ENCODE data around the gene IL20. TPM values are rescaled to one million over a fixed set of nuclear protein-coding genes. Genes with fewer than 3 reads are reported as not detected.

Gene IL20
- total and polyA plus RNA-seq, 2 of the 8 experiments (the other 6 are each of a cell fraction or from before 2014, with no cell fraction given): not detected

GRCh38 chr1:206860165-206860564, 5.3 kb upstream of the IL20 start:
- Histone ChIP-seq H3K9me3 (ENCODE audit: insufficient read depth in 2 of 2, low read depth in 1 of 2, low read length in 1 of 2) (no peaks in the 10 kb centered on the region), H4K8ac (ENCODE audit: extremely low read depth, insufficient read depth, low read length) (no peak overlapping the region), H2BK12ac (ENCODE audit: low read depth, low read length) (no peak overlapping the region), H3K4ac (replicated peaks; ENCODE audit: insufficient read length, low read depth, low read length) (no peak overlapping the region), H2AK5ac (ENCODE audit: low read depth, low read length) (no peak overlapping the region), H3K36me3 (ENCODE audit: control insufficient read depth in 2 of 4, insufficient read depth in 4 of 4, low read length in 3 of 4) (no peaks in the 10 kb centered on the region), H2BK15ac (ENCODE audit: low read length) (no peak overlapping the region), H4K20me1 (replicated peaks in 1 of 2; ENCODE audit: control insufficient read depth in 1 of 2, insufficient read depth in 2 of 2, low read length in 2 of 2) (no peaks in the 10 kb centered on the region), H3K79me2 (ENCODE audit: control insufficient read depth in 1 of 2, insufficient read depth in 2 of 2, low read length in 2 of 2) (no peaks in the 10 kb centered on the region), H3K23ac (ENCODE audit: insufficient read length) (no peak overlapping the region), H3K4me1 (replicated peaks in 1 of 4; ENCODE audit: control insufficient read depth in 3 of 4, insufficient read depth in 4 of 4, low read length in 3 of 4) (no peaks in the 10 kb centered on the region), H2BK5ac (ENCODE audit: low read depth, low read length) (no peak overlapping the region), H3K27ac (ENCODE audit: low read depth, low read length) (no peak overlapping the region), H3K79me1 (ENCODE audit: low read depth, low read length) (no peaks in the 10 kb centered on the region), H3K14ac (ENCODE audit: insufficient read length) (no peak overlapping the region), H4K5ac (ENCODE audit: insufficient read length, low read depth, low read length) (no peak overlapping the region), H2AFZ (ENCODE audit: low read length) (no peak overlapping the region), H3K56ac (replicated peaks; ENCODE audit: insufficient read length, low read depth, low read length) (no peak overlapping the region), H3K27me3 (replicated peaks in 1 of 4; ENCODE audit: control insufficient read depth in 3 of 4, extremely low read depth in 1 of 4, insufficient read depth in 3 of 4, low read length in 3 of 4) (no peaks in the 10 kb centered on the region), H2BK20ac (ENCODE audit: low read length) (no peak overlapping the region), H4K91ac (replicated peaks; ENCODE audit: insufficient read length, low read length) (no peak overlapping the region), H2BK120ac (replicated peaks; ENCODE audit: low read depth, low read length) (no peak overlapping the region), H3K4me2 (ENCODE audit: insufficient read depth in 1 of 2, low read depth in 2 of 2, low read length in 2 of 2) (no peak overlapping the region), H3K4me3 (ENCODE audit: extremely low read depth in 1 of 4, insufficient read depth in 2 of 4, low read depth in 3 of 4, low read length in 4 of 4) (no peak overlapping the region), H3K23me2 (ENCODE audit: low read depth, low read length) (no peaks in the 10 kb centered on the region), H3K18ac (ENCODE audit: extremely low read depth, low read length) (no peak overlapping the region), H3K9ac (replicated peaks in 1 of 4; ENCODE audit: extremely low read depth in 1 of 4, low read depth in 3 of 4, low read length in 3 of 4) (no peak overlapping the region)
- 90% methylated on average over 4 of the region's 4 CpGs; no CpG with 5 or more reads in 1 of the 2 experiments for WGBS, 2 experiments (ENCODE audit: extremely low coverage in 1 of 2, insufficient coverage in 1 of 2, insufficient read length in 1 of 2, insufficient replicate concordance in 2 of 2, low coverage in 1 of 2, low lambda C conversion rate in 2 of 2, missing lambda C conversion rate in 1 of 2)
- ChIA-PET CTCF (ENCODE audit: partially characterized antibody) (interaction anchor here (1.2 to 7.7 kb wide), 9 partner anchors 8 to 122 kb away, joined by 3 to 60 read pairs (median 6); no protein-coding TSS in a partner anchor), POLR2A (ENCODE audit: partially characterized antibody) (no interaction called here)
- no peak for DNase-seq (ENCODE audit: low read depth in 1 of 2, low spot score in 2 of 2)
- FAIRE-seq: no peak
- TF ChIP-seq RNF2 (IDR thresholded peaks at IDR 0.05; ENCODE audit: borderline replicate concordance, low read depth, low read length, missing control alignments, poor library complexity, severe bottlenecking) (no peak), HDAC2 (IDR thresholded peaks at IDR 0.05; ENCODE audit: borderline replicate concordance in 1 of 2, low read depth in 2 of 2, low read length in 2 of 2) (no peak), E2F6 (IDR thresholded peaks at IDR 0.05) (no peak), SIN3A (conservative IDR thresholded peaks at IDR 0.05 in 1 of 2, IDR thresholded peaks at IDR 0.05 in 1 of 2; ENCODE audit: low read depth in 1 of 2, low read length in 2 of 2) (no peak), EGR1 (IDR thresholded peaks at IDR 0.05; ENCODE audit: borderline replicate concordance, low read depth, low read length) (no peak), CEBPB (IDR thresholded peaks at IDR 0.05; ENCODE audit: low read depth, low read length) (no peak), BRCA1 (IDR thresholded peaks at IDR 0.05; ENCODE audit: low read depth, low read length) (no peak), NRF1 (IDR thresholded peaks at IDR 0.05; ENCODE audit: low read depth, low read length) (no peak), KDM4A (IDR thresholded peaks at IDR 0.05; ENCODE audit: low read depth, low read length, severe bottlenecking) (no peak), BCL11A (IDR thresholded peaks at IDR 0.05; ENCODE audit: low read depth in 2 of 2, low read length in 2 of 2) (no peak), PHF8 (conservative IDR thresholded peaks at IDR 0.05; ENCODE audit: low read depth, low read length) (no peak), GTF2F1 (IDR thresholded peaks at IDR 0.05; ENCODE audit: borderline replicate concordance, low read depth, low read length) (no peak), SIRT6 (IDR thresholded peaks at IDR 0.05; ENCODE audit: low read length) (no peak)

All from H1 (cell line).